Measurements from ENCODE around the gene DNASE1L3. TPM values are rescaled to one million over a fixed set of nuclear protein-coding genes. Genes with fewer than 3 reads are reported as not detected.

DNASE1L3 gene
- total and polyA plus RNA-seq, 2 experiments from 2014 or later: not detected

GRCh38 chr3:58251631-58252035 is 40.9 kb upstream of the DNASE1L3 start:
- peaks cover 1% of the 10 kb centered on the region for H3K27me3 Mint-ChIP-seq (ENCODE audit: insufficient read depth, low read depth, poor library complexity)
- no peaks in the 10 kb centered on the region for H3K36me3 Mint-ChIP-seq (ENCODE audit: low read depth)
- no peak overlapping the region for H3K27ac ChIP-seq (ENCODE audit: low read depth)
- no peaks in the 10 kb centered on the region for H3K9me2 ChIP-seq (ENCODE audit: insufficient read depth)
- H3F3A ChIP-seq (replicated peaks; ENCODE audit: low read depth): no peaks in the 10 kb centered on the region
- no peaks in the 10 kb centered on the region for H4K20me1 ChIP-seq (replicated peaks; ENCODE audit: insufficient read depth)
- DNase-seq (ENCODE audit: low spot score) (no peak), ATAC-seq (no peak)
- H2AFZ ChIP-seq: no peak overlapping the region
- no peaks in the 10 kb centered on the region for H3K36me3 ChIP-seq (ENCODE audit: insufficient read depth)
- H3K27me3 ChIP-seq (ENCODE audit: insufficient read depth): no peaks in the 10 kb centered on the region
- TF ChIP-seq REST (IDR thresholded peaks at IDR 0.05; ENCODE audit: unreplicated experiment) (no peak), EZH2 (IDR thresholded peaks at IDR 0.05; ENCODE audit: low read depth, unreplicated experiment) (no peak), JUNB (IDR thresholded peaks at IDR 0.05; ENCODE audit: unreplicated experiment) (no peak), EZH2phosphoT487 (IDR thresholded peaks at IDR 0.05; ENCODE audit: unreplicated experiment) (no peak), NANOG (IDR thresholded peaks at IDR 0.05; ENCODE audit: borderline replicate concordance) (no peak), ZNF331 (CRISPR knock-in tag; IDR thresholded peaks at IDR 0.05; ENCODE audit: low read depth) (no peak), STAT1 (IDR thresholded peaks at IDR 0.05; ENCODE audit: unreplicated experiment) (no peak), CREB1 (CRISPR knock-in tag; IDR thresholded peaks at IDR 0.05; ENCODE audit: low read depth) (no peak), CTCF (conservative IDR thresholded peaks at IDR 0.05; ENCODE audit: low read depth in 2 of 2) (no peak), ZNF114 (CRISPR knock-in tag; IDR thresholded peaks at IDR 0.05) (no peak), POLR2AphosphoS5 (IDR thresholded peaks at IDR 0.05; ENCODE audit: low read depth) (no peak)
- TF ChIP-seq, protein P1, sequence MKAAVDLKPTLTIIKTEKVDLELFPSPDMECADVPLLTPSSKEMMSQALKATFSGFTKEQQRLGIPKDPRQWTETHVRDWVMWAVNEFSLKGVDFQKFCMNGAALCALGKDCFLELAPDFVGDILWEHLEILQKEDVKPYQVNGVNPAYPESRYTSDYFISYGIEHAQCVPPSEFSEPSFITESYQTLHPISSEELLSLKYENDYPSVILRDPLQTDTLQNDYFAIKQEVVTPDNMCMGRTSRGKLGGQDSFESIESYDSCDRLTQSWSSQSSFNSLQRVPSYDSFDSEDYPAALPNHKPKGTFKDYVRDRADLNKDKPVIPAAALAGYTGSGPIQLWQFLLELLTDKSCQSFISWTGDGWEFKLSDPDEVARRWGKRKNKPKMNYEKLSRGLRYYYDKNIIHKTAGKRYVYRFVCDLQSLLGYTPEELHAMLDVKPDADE (IDR thresholded peaks at IDR 0.05): no peak
- TF ChIP-seq, protein P2, sequence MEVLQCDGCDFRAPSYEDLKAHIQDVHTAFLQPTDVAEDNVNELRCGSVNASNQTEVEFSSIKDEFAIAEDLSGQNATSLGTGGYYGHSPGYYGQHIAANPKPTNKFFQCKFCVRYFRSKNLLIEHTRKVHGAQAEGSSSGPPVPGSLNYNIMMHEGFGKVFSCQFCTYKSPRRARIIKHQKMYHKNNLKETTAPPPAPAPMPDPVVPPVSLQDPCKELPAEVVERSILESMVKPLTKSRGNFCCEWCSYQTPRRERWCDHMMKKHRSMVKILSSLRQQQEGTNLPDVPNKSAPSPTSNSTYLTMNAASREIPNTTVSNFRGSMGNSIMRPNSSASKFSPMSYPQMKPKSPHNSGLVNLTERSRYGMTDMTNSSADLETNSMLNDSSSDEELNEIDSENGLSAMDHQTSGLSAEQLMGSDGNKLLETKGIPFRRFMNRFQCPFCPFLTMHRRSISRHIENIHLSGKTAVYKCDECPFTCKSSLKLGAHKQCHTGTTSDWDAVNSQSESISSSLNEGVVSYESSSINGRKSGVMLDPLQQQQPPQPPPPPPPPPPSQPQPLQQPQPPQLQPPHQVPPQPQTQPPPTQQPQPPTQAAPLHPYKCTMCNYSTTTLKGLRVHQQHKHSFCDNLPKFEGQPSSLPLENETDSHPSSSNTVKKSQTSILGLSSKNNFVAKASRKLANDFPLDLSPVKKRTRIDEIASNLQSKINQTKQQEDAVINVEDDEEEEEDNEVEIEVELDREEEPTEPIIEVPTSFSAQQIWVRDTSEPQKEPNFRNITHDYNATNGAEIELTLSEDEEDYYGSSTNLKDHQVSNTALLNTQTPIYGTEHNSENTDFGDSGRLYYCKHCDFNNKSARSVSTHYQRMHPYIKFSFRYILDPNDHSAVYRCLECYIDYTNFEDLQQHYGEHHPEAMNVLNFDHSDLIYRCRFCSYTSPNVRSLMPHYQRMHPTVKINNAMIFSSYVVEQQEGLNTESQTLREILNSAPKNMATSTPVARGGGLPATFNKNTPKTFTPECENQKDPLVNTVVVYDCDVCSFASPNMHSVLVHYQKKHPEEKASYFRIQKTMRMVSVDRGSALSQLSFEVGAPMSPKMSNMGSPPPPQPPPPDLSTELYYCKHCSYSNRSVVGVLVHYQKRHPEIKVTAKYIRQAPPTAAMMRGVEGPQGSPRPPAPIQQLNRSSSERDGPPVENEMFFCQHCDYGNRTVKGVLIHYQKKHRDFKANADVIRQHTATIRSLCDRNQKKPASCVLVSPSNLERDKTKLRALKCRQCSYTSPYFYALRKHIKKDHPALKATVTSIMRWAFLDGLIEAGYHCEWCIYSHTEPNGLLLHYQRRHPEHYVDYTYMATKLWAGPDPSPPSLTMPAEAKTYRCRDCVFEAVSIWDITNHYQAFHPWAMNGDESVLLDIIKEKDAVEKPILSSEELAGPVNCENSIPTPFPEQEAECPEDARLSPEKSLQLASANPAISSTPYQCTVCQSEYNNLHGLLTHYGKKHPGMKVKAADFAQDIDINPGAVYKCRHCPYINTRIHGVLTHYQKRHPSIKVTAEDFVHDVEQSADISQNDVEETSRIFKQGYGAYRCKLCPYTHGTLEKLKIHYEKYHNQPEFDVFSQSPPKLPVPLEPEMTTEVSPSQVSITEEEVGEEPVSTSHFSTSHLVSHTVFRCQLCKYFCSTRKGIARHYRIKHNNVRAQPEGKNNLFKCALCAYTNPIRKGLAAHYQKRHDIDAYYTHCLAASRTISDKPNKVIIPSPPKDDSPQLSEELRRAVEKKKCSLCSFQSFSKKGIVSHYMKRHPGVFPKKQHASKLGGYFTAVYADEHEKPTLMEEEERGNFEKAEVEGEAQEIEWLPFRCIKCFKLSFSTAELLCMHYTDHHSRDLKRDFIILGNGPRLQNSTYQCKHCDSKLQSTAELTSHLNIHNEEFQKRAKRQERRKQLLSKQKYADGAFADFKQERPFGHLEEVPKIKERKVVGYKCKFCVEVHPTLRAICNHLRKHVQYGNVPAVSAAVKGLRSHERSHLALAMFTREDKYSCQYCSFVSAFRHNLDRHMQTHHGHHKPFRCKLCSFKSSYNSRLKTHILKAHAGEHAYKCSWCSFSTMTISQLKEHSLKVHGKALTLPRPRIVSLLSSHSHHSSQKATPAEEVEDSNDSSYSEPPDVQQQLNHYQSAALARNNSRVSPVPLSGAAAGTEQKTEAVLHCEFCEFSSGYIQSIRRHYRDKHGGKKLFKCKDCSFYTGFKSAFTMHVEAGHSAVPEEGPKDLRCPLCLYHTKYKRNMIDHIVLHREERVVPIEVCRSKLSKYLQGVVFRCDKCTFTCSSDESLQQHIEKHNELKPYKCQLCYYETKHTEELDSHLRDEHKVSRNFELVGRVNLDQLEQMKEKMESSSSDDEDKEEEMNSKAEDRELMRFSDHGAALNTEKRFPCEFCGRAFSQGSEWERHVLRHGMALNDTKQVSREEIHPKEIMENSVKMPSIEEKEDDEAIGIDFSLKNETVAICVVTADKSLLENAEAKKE (CRISPR knock-in tag; IDR thresholded peaks at IDR 0.05): no peak
- H3K9me3 Mint-ChIP-seq: no peaks in the 10 kb centered on the region
- H3K4me1 ChIP-seq (ENCODE audit: insufficient read depth): no peaks in the 10 kb centered on the region
- no peaks in the 10 kb centered on the region for H3K79me2 ChIP-seq (replicated peaks; ENCODE audit: insufficient read depth)
- H3K4me3 Mint-ChIP-seq: no peak overlapping the region
- H3K4me1 Mint-ChIP-seq: peaks cover 9% of the 10 kb centered on the region; the same call in 2 of the 3 replicates
- H3K4me2 ChIP-seq: no peak overlapping the region
- no peak overlapping the region for H3K27ac Mint-ChIP-seq
- H3K4me3 ChIP-seq: no peak overlapping the region

Measured in GM23338 (cell line).